ENCODE measurements around the gene ACTN3.

DNA sequence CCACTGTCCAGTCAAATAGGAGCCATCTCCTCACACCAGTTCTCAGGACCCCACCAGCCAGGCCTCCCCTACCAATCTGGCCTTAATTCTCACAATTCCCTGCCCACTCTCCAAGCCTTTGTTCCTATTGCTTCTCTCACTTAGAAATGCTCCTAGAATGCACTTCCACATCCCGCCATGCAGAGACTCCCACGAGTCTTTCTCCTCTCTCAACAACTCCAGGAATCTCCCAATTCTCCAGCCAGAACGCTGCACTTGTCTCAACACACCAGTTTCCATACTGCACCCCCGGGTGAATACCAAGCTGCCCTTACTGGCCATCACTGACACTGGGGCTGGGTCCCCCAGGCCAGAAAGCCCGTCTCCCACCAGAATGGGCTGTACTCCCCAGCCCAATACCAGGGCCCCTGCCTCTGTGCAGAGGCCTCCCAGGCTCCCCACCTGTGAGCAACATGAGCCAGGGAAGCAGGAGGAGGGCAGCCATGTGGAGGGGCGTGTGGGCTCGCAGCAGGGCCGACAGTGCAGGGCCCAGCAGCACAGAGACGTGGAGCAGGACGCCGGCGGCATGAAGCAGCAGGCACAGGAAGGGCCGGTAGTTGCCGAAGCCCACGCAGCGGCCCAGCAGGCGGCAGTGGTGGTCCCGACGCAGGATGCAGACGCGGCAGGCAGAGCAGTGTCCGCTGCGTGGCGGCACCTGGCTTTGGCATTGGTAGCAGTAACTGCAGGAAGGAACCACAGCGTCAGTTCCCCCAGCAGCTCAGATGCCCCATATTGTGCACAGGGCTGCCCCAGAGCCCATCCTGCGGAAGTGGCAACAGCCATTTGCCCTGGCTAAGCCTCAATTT lies 3.2 kb upstream of the ACTN3 start:
- TF ChIP-seq TAF1 (IDR thresholded peaks at IDR 0.05; ENCODE audit: borderline replicate concordance, low read depth, low read length): no peak
- peak; percentile 45; the same call in 1 of the 2 replicates for TF ChIP-seq POLR2A (IDR thresholded peaks at IDR 0.05; ENCODE audit: low read depth, low read length)
- no peak for TF ChIP-seq POLR2AphosphoS5 (IDR thresholded peaks at IDR 0.05; ENCODE audit: low read depth, low read length)

Measured in GM12892 (cell line).